ENCODE measurements around the gene NFATC2. TPM values are rescaled to one million over a fixed set of nuclear protein-coding genes. Genes with fewer than 3 reads are reported as not detected.

The NFATC2 gene
- total and polyA plus RNA-seq, 2 of the 4 experiments (the other 2 are of a cell fraction), result 0.18 to 0.38 TPM

DNA sequence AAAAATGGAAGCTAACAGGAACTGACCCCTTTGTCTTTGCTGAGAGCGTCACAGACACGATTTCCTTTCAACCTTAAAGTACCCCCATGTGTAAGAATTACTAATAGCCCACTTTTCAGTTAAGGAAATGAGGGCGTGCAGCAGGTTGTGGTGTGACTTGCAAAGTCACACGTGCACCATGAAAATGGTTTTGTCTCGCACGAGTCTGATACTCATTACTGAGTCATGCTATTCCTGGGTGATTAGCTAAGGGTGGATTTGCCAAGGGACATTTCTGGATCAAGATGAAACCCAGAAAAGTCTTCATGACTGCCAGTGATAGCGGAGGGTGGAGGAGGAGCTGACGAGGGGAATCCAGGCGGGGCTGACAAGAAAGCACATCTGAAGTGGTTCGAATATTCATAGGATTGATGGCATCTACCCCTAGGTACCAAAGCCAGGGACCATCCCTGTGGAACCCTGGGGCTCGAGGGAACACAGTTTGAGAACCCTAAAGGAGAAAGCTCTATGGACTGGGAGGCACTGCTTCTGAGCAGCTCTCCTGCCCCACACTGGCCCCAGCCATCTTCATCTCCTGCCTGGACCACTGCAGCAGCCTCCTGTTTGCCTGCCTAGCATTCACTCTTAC, 12.1 kb upstream of the NFATC2 start (continued):
- TF ChIP-seq, protein P1, sequence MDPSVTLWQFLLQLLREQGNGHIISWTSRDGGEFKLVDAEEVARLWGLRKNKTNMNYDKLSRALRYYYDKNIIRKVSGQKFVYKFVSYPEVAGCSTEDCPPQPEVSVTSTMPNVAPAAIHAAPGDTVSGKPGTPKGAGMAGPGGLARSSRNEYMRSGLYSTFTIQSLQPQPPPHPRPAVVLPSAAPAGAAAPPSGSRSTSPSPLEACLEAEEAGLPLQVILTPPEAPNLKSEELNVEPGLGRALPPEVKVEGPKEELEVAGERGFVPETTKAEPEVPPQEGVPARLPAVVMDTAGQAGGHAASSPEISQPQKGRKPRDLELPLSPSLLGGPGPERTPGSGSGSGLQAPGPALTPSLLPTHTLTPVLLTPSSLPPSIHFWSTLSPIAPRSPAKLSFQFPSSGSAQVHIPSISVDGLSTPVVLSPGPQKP (IDR thresholded peaks at IDR 0.05; ENCODE audit: borderline replicate concordance, low read depth, low read length), result no peak

- H2AFZ ChIP-seq (replicated peaks; ENCODE audit: low read length, poor library complexity), result peak overlapping the region; percentile 32
- peak overlapping the region in 1 of 2 experiments; percentile 40; a peak in 1 of 4 replicates for H4K8ac ChIP-seq (ENCODE audit: low read depth in 2 of 2, low read length in 2 of 2)
- no peaks in the 10 kb centered on the region for H4K20me1 ChIP-seq (ENCODE audit: insufficient read depth, low read length)
- H3K56ac ChIP-seq (ENCODE audit: extremely low read depth, insufficient read depth, low read length), result no peak overlapping the region
- intact Hi-C loops (cut with micrococcal nuclease) (no loop called here), dilution Hi-C loops (cut with HindIII; ENCODE audit: low sequenced_read_pairs, unreplicated experiment) (no loop called here), in situ Hi-C loops (cut with MboI; ENCODE audit: low sequenced_read_pairs) (no loop called here)
- CTCF ChIA-PET, result interaction anchor here (0.7 kb wide), 1 partner anchor 42 kb away, joined by 3 read pairs; no protein-coding TSS in a partner anchor
- H3K27ac ChIP-seq (ENCODE audit: insufficient read depth, low read length), result no peak overlapping the region
- no peak overlapping the region for H2BK120ac ChIP-seq (ENCODE audit: low read depth, low read length)
- WGBS, 2 experiments (ENCODE audit: extremely low coverage in 2 of 2, insufficient read length in 1 of 2), result 64% methylated on average over 4 of the region's 8 CpGs; no CpG with 5 or more reads in 1 of the 2 experiments
- no peak overlapping the region for H3K23ac ChIP-seq (ENCODE audit: low read depth, low read length)
- H3K9me1 ChIP-seq (ENCODE audit: insufficient read depth, low read length), result no peaks in the 10 kb centered on the region
- POLR2A ChIA-PET (ENCODE audit: unreplicated experiment), result no interaction called here
- H3K18ac ChIP-seq (ENCODE audit: low read depth, low read length), result no peak overlapping the region
- DNase-seq, result peak; percentile 50
- no peak for ATAC-seq (ENCODE audit: low read depth)
- H2AK9ac ChIP-seq (replicated peaks; ENCODE audit: low read depth, low read length, poor library complexity), result no peak overlapping the region
- 0 out of 2 replicates have a peak overlapping the region, but pooled peaks have one; percentile 16 for H2BK20ac ChIP-seq (ENCODE audit: low read depth, low read length)
- 0 out of 4 replicates have a peak, but pooled peaks cover 0 to 2% of the 10 kb centered on the region in 2 experiments for H3K79me1 ChIP-seq (ENCODE audit: low read depth in 1 of 2, low read length in 2 of 2)
- no peaks in the 10 kb centered on the region for H3K9me3 ChIP-seq (ENCODE audit: control insufficient read depth, insufficient read depth, low read length)
- no peak overlapping the region for H3K4me3 ChIP-seq (ENCODE audit: insufficient read depth, low read depth, low read length)
- H4K91ac ChIP-seq (ENCODE audit: insufficient read depth, low read depth, low read length), result no peak overlapping the region
- H2AK5ac ChIP-seq (ENCODE audit: low read depth, low read length), result peak overlapping the region; percentile 28; the same call in 1 of the 2 replicates
- no peak overlapping the region for H3K4me2 ChIP-seq (ENCODE audit: low read depth, low read length)
- no peak overlapping the region for H2BK5ac ChIP-seq (ENCODE audit: low read depth, low read length, poor library complexity, severe bottlenecking)
- H3K4ac ChIP-seq (ENCODE audit: low read depth, low read length), result no peak overlapping the region
- peak overlapping the region; percentile 68 for H3K14ac ChIP-seq (replicated peaks; ENCODE audit: low read depth, low read length)
- no peaks in the 10 kb centered on the region; the same call in 1 of the 2 replicates for H3K36me3 ChIP-seq (ENCODE audit: control insufficient read depth, insufficient read depth, low read length)
- no peak overlapping the region for H3K9ac ChIP-seq (ENCODE audit: low read depth, low read length)
- BruUV-seq (replicated peaks), result no TSS peak
- H2BK15ac ChIP-seq (ENCODE audit: low read depth, low read length), result no peak overlapping the region
- H3K27me3 ChIP-seq (ENCODE audit: control insufficient read depth, insufficient read depth, low read length), result no peaks in the 10 kb centered on the region
- H4K5ac ChIP-seq (ENCODE audit: low read depth, low read length), result no peak overlapping the region
- no peaks in the 10 kb centered on the region for H3K4me1 ChIP-seq (ENCODE audit: control insufficient read depth, insufficient read depth, low read length)
- TF ChIP-seq CEBPB (IDR thresholded peaks at IDR 0.05; ENCODE audit: low read depth, low read length), result no peak
- no peak for TF ChIP-seq RCOR1 (IDR thresholded peaks at IDR 0.05; ENCODE audit: insufficient replicate concordance, low read length)
- TF ChIP-seq MAFK (IDR thresholded peaks at IDR 0.05; ENCODE audit: low read depth, low read length), result no peak
- TF ChIP-seq, protein P2, sequence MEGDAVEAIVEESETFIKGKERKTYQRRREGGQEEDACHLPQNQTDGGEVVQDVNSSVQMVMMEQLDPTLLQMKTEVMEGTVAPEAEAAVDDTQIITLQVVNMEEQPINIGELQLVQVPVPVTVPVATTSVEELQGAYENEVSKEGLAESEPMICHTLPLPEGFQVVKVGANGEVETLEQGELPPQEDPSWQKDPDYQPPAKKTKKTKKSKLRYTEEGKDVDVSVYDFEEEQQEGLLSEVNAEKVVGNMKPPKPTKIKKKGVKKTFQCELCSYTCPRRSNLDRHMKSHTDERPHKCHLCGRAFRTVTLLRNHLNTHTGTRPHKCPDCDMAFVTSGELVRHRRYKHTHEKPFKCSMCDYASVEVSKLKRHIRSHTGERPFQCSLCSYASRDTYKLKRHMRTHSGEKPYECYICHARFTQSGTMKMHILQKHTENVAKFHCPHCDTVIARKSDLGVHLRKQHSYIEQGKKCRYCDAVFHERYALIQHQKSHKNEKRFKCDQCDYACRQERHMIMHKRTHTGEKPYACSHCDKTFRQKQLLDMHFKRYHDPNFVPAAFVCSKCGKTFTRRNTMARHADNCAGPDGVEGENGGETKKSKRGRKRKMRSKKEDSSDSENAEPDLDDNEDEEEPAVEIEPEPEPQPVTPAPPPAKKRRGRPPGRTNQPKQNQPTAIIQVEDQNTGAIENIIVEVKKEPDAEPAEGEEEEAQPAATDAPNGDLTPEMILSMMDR (conservative IDR thresholded peaks at IDR 0.05; ENCODE audit: low read depth, low read length), result no peak
- TF ChIP-seq BHLHE40 (IDR thresholded peaks at IDR 0.05; ENCODE audit: low read depth, low read length), result no peak
- TF ChIP-seq, protein P1 (IDR thresholded peaks at IDR 0.05; ENCODE audit: borderline replicate concordance, low read depth, low read length), result no peak
- TF ChIP-seq MXI1 (IDR thresholded peaks at IDR 0.05; ENCODE audit: borderline replicate concordance, low read depth, low read length), result no peak
- no peak for TF ChIP-seq NFE2L2 (IDR thresholded peaks at IDR 0.05; ENCODE audit: low read depth, low read length)
- no peak for TF ChIP-seq USF2 (IDR thresholded peaks at IDR 0.05; ENCODE audit: low read depth, low read length)
Observed at GRCh38 chr20:51553897-51554486, 11.5 kb upstream of the NFATC2 start.

Measured in IMR-90 (cell line).